ENCODE data around the gene ULK4.

Gene ULK4

DNA sequence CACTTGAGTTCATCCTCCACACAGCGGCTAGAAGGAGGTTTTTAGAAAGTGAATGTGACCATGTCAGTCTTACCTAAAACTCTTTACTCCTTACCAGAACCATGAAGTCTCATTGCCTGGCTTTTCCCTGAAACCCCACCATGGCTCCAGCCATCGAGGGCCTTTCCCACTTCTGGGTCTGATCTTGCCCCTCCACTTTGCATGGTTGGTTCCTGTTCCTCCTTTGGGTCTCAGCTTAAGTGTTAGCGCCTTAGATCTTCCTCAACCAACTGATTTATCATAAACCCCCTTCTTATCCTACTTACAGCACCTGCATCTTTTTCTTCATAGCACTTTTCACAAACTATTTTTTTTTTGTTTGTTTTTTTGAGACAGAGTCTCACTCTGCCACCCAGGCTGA is 45.9 kb upstream of the ULK4 start:
- TF ChIP-seq ZEB2 (tag by site-specific recombination; IDR thresholded peaks at IDR 0.05), result no peak
- TF ChIP-seq ZNF664 (tag by site-specific recombination; IDR thresholded peaks at IDR 0.05), result no peak
- TF ChIP-seq, protein P1, sequence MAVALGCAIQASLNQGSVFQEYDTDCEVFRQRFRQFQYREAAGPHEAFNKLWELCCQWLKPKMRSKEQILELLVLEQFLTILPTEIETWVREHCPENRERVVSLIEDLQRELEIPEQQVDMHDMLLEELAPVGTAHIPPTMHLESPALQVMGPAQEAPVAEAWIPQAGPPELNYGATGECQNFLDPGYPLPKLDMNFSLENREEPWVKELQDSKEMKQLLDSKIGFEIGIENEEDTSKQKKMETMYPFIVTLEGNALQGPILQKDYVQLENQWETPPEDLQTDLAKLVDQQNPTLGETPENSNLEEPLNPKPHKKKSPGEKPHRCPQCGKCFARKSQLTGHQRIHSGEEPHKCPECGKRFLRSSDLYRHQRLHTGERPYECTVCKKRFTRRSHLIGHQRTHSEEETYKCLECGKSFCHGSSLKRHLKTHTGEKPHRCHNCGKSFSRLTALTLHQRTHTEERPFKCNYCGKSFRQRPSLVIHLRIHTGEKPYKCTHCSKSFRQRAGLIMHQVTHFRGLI (tag by site-specific recombination; IDR thresholded peaks at IDR 0.05), result no peak
- TF ChIP-seq, protein P2, sequence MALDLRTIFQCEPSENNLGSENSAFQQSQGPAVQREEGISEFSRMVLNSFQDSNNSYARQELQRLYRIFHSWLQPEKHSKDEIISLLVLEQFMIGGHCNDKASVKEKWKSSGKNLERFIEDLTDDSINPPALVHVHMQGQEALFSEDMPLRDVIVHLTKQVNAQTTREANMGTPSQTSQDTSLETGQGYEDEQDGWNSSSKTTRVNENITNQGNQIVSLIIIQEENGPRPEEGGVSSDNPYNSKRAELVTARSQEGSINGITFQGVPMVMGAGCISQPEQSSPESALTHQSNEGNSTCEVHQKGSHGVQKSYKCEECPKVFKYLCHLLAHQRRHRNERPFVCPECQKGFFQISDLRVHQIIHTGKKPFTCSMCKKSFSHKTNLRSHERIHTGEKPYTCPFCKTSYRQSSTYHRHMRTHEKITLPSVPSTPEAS (tag by site-specific recombination; IDR thresholded peaks at IDR 0.05), result no peak
- TF ChIP-seq ZNF133 (tag by site-specific recombination; IDR thresholded peaks at IDR 0.05), result no peak
- TF ChIP-seq, protein P3, sequence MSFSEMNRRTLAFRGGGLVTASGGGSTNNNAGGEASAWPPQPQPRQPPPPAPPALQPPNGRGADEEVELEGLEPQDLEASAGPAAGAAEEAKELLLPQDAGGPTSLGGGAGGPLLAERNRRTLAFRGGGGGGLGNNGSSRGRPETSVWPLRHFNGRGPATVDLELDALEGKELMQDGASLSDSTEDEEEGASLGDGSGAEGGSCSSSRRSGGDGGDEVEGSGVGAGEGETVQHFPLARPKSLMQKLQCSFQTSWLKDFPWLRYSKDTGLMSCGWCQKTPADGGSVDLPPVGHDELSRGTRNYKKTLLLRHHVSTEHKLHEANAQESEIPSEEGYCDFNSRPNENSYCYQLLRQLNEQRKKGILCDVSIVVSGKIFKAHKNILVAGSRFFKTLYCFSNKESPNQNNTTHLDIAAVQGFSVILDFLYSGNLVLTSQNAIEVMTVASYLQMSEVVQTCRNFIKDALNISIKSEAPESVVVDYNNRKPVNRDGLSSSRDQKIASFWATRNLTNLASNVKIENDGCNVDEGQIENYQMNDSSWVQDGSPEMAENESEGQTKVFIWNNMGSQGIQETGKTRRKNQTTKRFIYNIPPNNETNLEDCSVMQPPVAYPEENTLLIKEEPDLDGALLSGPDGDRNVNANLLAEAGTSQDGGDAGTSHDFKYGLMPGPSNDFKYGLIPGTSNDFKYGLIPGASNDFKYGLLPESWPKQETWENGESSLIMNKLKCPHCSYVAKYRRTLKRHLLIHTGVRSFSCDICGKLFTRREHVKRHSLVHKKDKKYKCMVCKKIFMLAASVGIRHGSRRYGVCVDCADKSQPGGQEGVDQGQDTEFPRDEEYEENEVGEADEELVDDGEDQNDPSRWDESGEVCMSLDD (tag by site-specific recombination; IDR thresholded peaks at IDR 0.05), result no peak
- TF ChIP-seq ZNF530 (tag by site-specific recombination; IDR thresholded peaks at IDR 0.05; ENCODE audit: low read depth), result no peak
- no peak for TF ChIP-seq ZNF146 (tag by site-specific recombination; IDR thresholded peaks at IDR 0.05)
- no peak for TF ChIP-seq ZNF211 (tag by site-specific recombination; IDR thresholded peaks at IDR 0.05; ENCODE audit: low read depth)
- H3K36me3 ChIP-seq (ENCODE audit: control insufficient read depth in 2 of 2, insufficient read depth in 1 of 2, low read length in 2 of 2), result no peaks in the 10 kb centered on the region
- no peaks in the 10 kb centered on the region for H3K4me1 ChIP-seq (ENCODE audit: control insufficient read depth, insufficient read depth, low read length)
- CTCF ChIA-PET, result interaction anchor here (0.6 kb wide), 1 partner anchor 79 kb away, joined by 4 read pairs; no protein-coding TSS in a partner anchor
- POLR2A ChIA-PET, result no interaction called here
- H3K27ac ChIP-seq (ENCODE audit: extremely low read depth, low read depth, low read length), result no peak overlapping the region
- no peaks in the 10 kb centered on the region for H3K9me3 ChIP-seq (ENCODE audit: control insufficient read depth, insufficient read depth, low read depth, low read length)
- H3K4me3 ChIP-seq (ENCODE audit: low read depth, low read length), result no peak overlapping the region

DNA sequence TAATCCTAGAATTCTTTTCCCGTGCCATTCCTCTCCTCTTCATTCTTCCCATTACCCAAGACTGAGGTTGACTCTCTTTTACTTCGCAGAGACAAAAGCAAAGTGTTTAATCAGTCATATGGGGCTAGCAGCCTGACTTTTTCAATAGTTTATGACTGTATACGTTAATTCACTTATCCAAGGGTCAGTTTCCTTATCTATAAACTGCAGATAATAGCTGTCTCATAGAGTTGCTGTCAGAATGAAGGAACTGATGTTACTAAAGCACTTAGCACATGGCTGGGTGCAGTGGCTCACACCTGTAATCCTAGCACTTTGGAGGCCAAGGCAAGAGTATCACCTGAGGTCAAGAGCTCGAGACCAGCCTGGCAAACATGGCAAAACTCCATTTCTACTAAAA is 43.5 kb upstream of the ULK4 start:
- Histone ChIP-seq H3K27ac (ENCODE audit: extremely low read depth, low read depth, low read length) (no peak overlapping the region), H3K36me3 (ENCODE audit: control insufficient read depth in 2 of 2, insufficient read depth in 1 of 2, low read length in 2 of 2) (no peaks in the 10 kb centered on the region), H3K9me3 (ENCODE audit: control insufficient read depth, insufficient read depth, low read depth, low read length) (no peaks in the 10 kb centered on the region), H3K4me3 (ENCODE audit: low read depth, low read length) (no peak overlapping the region), H3K4me1 (ENCODE audit: control insufficient read depth, insufficient read depth, low read length) (no peaks in the 10 kb centered on the region)
- ChIA-PET POLR2A (no interaction called here), CTCF (no interaction called here)
- TF ChIP-seq ZNF621 (tag by site-specific recombination; IDR thresholded peaks at IDR 0.05) (no peak), ZNF37A (tag by site-specific recombination; IDR thresholded peaks at IDR 0.05) (no peak), ZNF610 (tag by site-specific recombination; IDR thresholded peaks at IDR 0.05; ENCODE audit: borderline replicate concordance) (no peak), ZNF560 (tag by site-specific recombination; IDR thresholded peaks at IDR 0.05; ENCODE audit: borderline replicate concordance) (no peak), YY1 (tag by site-specific recombination; IDR thresholded peaks at IDR 0.05) (no peak), ZFP41 (tag by site-specific recombination; IDR thresholded peaks at IDR 0.05; ENCODE audit: borderline replicate concordance) (no peak), ZNF133 (tag by site-specific recombination; IDR thresholded peaks at IDR 0.05) (no peak), KLF8 (tag by site-specific recombination; IDR thresholded peaks at IDR 0.05) (no peak)
- TF ChIP-seq, protein P4, sequence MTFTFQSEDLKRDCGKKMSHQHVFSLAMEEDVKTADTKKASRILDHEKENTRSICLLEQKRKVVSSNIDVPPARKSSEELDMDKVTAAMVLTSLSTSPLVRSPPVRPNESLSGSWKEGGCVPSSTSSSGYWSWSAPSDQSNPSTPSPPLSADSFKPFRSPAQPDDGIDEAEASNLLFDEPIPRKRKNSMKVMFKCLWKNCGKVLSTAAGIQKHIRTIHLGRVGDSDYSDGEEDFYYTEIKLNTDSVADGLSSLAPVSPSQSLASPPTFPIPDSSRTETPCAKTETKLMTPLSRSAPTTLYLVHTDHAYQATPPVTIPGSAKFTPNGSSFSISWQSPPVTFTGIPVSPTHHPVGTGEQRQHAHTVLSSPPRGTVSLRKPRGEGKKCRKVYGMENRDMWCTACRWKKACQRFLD (tag by site-specific recombination; IDR thresholded peaks at IDR 0.05), result no peak
- TF ChIP-seq, protein P5, sequence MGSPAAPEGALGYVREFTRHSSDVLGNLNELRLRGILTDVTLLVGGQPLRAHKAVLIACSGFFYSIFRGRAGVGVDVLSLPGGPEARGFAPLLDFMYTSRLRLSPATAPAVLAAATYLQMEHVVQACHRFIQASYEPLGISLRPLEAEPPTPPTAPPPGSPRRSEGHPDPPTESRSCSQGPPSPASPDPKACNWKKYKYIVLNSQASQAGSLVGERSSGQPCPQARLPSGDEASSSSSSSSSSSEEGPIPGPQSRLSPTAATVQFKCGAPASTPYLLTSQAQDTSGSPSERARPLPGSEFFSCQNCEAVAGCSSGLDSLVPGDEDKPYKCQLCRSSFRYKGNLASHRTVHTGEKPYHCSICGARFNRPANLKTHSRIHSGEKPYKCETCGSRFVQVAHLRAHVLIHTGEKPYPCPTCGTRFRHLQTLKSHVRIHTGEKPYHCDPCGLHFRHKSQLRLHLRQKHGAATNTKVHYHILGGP (tag by site-specific recombination; IDR thresholded peaks at IDR 0.05), result no peak
- TF ChIP-seq, protein P6, sequence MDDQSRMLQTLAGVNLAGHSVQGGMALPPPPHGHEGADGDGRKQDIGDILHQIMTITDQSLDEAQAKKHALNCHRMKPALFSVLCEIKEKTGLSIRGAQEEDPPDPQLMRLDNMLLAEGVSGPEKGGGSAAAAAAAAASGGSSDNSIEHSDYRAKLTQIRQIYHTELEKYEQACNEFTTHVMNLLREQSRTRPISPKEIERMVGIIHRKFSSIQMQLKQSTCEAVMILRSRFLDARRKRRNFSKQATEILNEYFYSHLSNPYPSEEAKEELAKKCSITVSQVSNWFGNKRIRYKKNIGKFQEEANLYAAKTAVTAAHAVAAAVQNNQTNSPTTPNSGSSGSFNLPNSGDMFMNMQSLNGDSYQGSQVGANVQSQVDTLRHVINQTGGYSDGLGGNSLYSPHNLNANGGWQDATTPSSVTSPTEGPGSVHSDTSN (CRISPR knock-in tag; IDR thresholded peaks at IDR 0.05), result no peak
